ENCODE data around the gene PLA2G2D. TPM values are rescaled to one million over a fixed set of nuclear protein-coding genes. Genes with fewer than 3 reads are reported as not detected.
A peak's percentile ranks its signal among the peaks of the same experiment; 100 is the strongest.

The PLA2G2D gene
- polyA plus RNA-seq, 3 donors = 0.08 TPM; not detected in 1

GRCh38 chr1:20090119-20090518 lies 29.2 kb downstream of the PLA2G2D start:
- Mint-ChIP-seq H3K9me3 (peaks cover 0 to 8% (median 2%) of the 10 kb centered on the region in 7 donors), H3K4me1 (peaks cover 9% of the 10 kb centered on the region), H3K36me3 (no peaks in the 10 kb centered on the region), H3K27ac (no peak overlapping the region), H3K4me3 (no peak overlapping the region), H3K27me3 (ENCODE audit: low read depth in 3 of 3) (peaks cover 9 to 15% (median 13%) of the 10 kb centered on the region in 3 donors)
- no peaks in the 10 kb centered on the region for H4K20me1 ChIP-seq (ENCODE audit: insufficient read depth, low read length)
- no peaks in the 10 kb centered on the region for H3K36me3 ChIP-seq (replicated peaks in 1 of 2; ENCODE audit: control insufficient read depth in 1 of 2, insufficient read depth in 2 of 2, low read length in 2 of 2)
- no peak for TF ChIP-seq CTCF (IDR thresholded peaks at IDR 0.05)
- H3K79me2 ChIP-seq (ENCODE audit: insufficient read depth, low read length) = no peaks in the 10 kb centered on the region
- 81% methylated on average over 3 of the region's 3 CpGs for WGBS (ENCODE audit: insufficient coverage)
- intact Hi-C loops (cut with micrococcal nuclease) = no loop called here
- H3K9me3 ChIP-seq (replicated peaks in 1 of 2; ENCODE audit: control insufficient read depth in 1 of 2, insufficient read depth in 1 of 2, low read length in 2 of 2) = peaks cover 0 to 3% of the 10 kb centered on the region in 2 donors
- H3K4me3 ChIP-seq (replicated peaks in 1 of 3; ENCODE audit: low read depth in 2 of 3, low read length in 3 of 3) = no peak overlapping the region
- no peak overlapping the region for H3K27ac ChIP-seq (ENCODE audit: low read depth in 1 of 2, low read length in 2 of 2)
- no peak for DNase-seq
- H2AFZ ChIP-seq (ENCODE audit: insufficient read depth, low read depth, low read length, poor library complexity, severe bottlenecking) = no peak overlapping the region
- H3K27me3 ChIP-seq (ENCODE audit: control insufficient read depth in 2 of 2, insufficient read depth in 2 of 2, low read length in 2 of 2) = no peaks in the 10 kb centered on the region
- peaks cover 6 to 10% of the 10 kb centered on the region in 2 donors for H3K4me1 ChIP-seq (ENCODE audit: control insufficient read depth in 1 of 2, insufficient read depth in 2 of 2, low read length in 2 of 2)
- no peak overlapping the region for H3K9ac ChIP-seq (ENCODE audit: insufficient read depth, low read length, poor library complexity, severe bottlenecking)
- H3K4me2 ChIP-seq (replicated peaks; ENCODE audit: extremely low read depth, low read length, poor library complexity, severe bottlenecking) = no peak overlapping the region

GRCh38 chr1:20089328-20090077 lies 29.8 kb downstream of the PLA2G2D start:
- H2AFZ ChIP-seq (ENCODE audit: insufficient read depth, low read depth, low read length, poor library complexity, severe bottlenecking) = no peak overlapping the region
- 96% methylated on average over 9 of the region's 19 CpGs for WGBS (ENCODE audit: insufficient coverage)
- H3K27me3 ChIP-seq (ENCODE audit: control insufficient read depth in 2 of 2, insufficient read depth in 2 of 2, low read length in 2 of 2) = no peaks in the 10 kb centered on the region
- Mint-ChIP-seq H3K27me3 (ENCODE audit: low read depth in 3 of 3) (peaks cover 9 to 16% (median 13%) of the 10 kb centered on the region in 3 donors), H3K36me3 (no peaks in the 10 kb centered on the region), H3K9me3 (peaks cover 0 to 8% (median 2%) of the 10 kb centered on the region in 7 donors), H3K4me3 (no peak overlapping the region), H3K27ac (peak overlapping the region in 1 of 7 donors; percentile 73), H3K4me1 (peaks cover 9% of the 10 kb centered on the region)
- no peak overlapping the region for H3K4me2 ChIP-seq (replicated peaks; ENCODE audit: extremely low read depth, low read length, poor library complexity, severe bottlenecking)
- no peaks in the 10 kb centered on the region for H3K79me2 ChIP-seq (ENCODE audit: insufficient read depth, low read length)
- H4K20me1 ChIP-seq (ENCODE audit: insufficient read depth, low read length) = no peaks in the 10 kb centered on the region
- no peaks in the 10 kb centered on the region for H3K36me3 ChIP-seq (replicated peaks in 1 of 2; ENCODE audit: control insufficient read depth in 1 of 2, insufficient read depth in 2 of 2, low read length in 2 of 2)
- no peak for TF ChIP-seq CTCF (IDR thresholded peaks at IDR 0.05)
- no peak for DNase-seq
- peaks cover 0 to 3% of the 10 kb centered on the region in 2 donors for H3K9me3 ChIP-seq (replicated peaks in 1 of 2; ENCODE audit: control insufficient read depth in 1 of 2, insufficient read depth in 1 of 2, low read length in 2 of 2)
- no peak overlapping the region for H3K4me3 ChIP-seq (replicated peaks in 1 of 3; ENCODE audit: low read depth in 2 of 3, low read length in 3 of 3)
- H3K4me1 ChIP-seq (ENCODE audit: control insufficient read depth in 1 of 2, insufficient read depth in 2 of 2, low read length in 2 of 2) = peaks cover 6 to 10% of the 10 kb centered on the region in 2 donors
- H3K9ac ChIP-seq (ENCODE audit: insufficient read depth, low read length, poor library complexity, severe bottlenecking) = no peak overlapping the region
- intact Hi-C loops (cut with micrococcal nuclease) = no loop called here
- H3K27ac ChIP-seq (ENCODE audit: low read depth in 1 of 2, low read length in 2 of 2) = no peak overlapping the region

All from CD14-positive monocyte (primary cell).